ENCODE results near the gene KRTAP10-3. TPM values are rescaled to one million over a fixed set of nuclear protein-coding genes. Genes with fewer than 3 reads are reported as not detected.

KRTAP10-3 gene
- total RNA-seq, 1 donor from 2014 or later = not detected

DNA sequence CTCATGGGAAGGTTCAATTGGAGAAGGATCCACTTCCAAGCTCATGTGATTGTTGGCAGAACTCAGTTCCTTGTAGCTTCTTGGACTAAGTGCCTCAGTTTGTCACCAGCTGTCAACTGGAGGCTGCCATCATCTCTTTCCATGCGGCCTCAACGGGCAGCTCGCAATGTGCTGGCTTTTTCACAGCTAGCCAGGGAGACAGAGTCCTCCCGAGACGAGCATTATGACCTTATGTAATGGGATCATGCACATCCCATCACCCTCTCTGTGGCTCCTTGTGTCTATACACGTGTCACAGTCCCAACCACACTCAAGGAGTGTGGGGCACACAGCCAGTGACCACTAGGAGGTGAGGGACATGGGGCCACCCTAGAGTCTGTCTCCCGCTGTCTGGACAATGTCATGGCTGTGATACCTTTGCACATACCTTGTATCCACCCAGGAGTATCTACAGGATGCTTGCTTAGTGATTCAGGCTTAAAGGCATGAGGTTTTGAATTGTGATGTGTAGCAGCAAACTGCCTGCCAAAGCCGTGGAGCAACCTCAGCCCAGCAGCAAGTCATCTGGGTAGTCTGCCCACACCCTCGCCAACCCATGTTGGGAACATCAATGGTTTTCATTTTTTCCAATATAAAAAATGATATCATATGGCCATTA lies 37.6 kb upstream of the KRTAP10-3 start:
- H3K4me1 Mint-ChIP-seq (ENCODE audit: low read depth) = peaks cover 6% of the 10 kb centered on the region
- no peak overlapping the region for H3K4me3 Mint-ChIP-seq (ENCODE audit: unreplicated experiment)
- no peak for DNase-seq (ENCODE audit: low spot score)
- H3K27me3 Mint-ChIP-seq (ENCODE audit: low read depth) = peaks cover 68% of the 10 kb centered on the region
- no peak overlapping the region for H3K27ac Mint-ChIP-seq (ENCODE audit: unreplicated experiment)
- peaks cover 10% of the 10 kb centered on the region for H3K9me3 Mint-ChIP-seq (ENCODE audit: low read depth)
- H3K36me3 Mint-ChIP-seq (ENCODE audit: low read depth) = peaks cover 3% of the 10 kb centered on the region
- TF ChIP-seq, protein P1, sequence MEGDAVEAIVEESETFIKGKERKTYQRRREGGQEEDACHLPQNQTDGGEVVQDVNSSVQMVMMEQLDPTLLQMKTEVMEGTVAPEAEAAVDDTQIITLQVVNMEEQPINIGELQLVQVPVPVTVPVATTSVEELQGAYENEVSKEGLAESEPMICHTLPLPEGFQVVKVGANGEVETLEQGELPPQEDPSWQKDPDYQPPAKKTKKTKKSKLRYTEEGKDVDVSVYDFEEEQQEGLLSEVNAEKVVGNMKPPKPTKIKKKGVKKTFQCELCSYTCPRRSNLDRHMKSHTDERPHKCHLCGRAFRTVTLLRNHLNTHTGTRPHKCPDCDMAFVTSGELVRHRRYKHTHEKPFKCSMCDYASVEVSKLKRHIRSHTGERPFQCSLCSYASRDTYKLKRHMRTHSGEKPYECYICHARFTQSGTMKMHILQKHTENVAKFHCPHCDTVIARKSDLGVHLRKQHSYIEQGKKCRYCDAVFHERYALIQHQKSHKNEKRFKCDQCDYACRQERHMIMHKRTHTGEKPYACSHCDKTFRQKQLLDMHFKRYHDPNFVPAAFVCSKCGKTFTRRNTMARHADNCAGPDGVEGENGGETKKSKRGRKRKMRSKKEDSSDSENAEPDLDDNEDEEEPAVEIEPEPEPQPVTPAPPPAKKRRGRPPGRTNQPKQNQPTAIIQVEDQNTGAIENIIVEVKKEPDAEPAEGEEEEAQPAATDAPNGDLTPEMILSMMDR (IDR thresholded peaks at IDR 0.05) = no peak

DNA sequence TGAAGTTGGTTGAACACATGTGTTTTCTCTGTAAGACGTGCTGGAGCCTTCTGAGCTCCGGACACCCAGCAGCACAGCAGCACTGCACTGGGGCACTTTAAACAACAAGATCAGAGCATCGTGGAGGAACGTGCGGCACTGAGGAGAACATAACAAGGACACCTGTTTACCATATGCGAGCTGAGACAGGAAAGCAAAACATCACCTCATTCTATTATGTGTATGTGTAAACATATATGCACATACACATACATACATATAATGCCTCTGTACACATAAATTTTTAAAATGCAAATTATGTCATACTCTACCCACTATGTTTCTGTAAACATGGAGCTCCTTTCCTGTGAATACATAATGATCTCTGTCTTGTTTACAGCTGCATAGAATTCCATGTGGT lies 36.9 kb upstream of the KRTAP10-3 start:
- Mint-ChIP-seq H3K27ac (ENCODE audit: unreplicated experiment) (no peak overlapping the region), H3K4me3 (ENCODE audit: unreplicated experiment) (no peak overlapping the region), H3K27me3 (ENCODE audit: low read depth) (peaks cover 63% of the 10 kb centered on the region)

GRCh38 chr21:44594406-44594916 lies 35.9 kb upstream of the KRTAP10-3 start:
- peaks cover 62% of the 10 kb centered on the region for H3K27me3 Mint-ChIP-seq (ENCODE audit: low read depth)
- H3K27ac Mint-ChIP-seq (ENCODE audit: unreplicated experiment) = no peak overlapping the region
- peaks cover 3% of the 10 kb centered on the region for H3K36me3 Mint-ChIP-seq (ENCODE audit: low read depth)
- peaks cover 10% of the 10 kb centered on the region for H3K9me3 Mint-ChIP-seq (ENCODE audit: low read depth)
- peaks cover 6% of the 10 kb centered on the region for H3K4me1 Mint-ChIP-seq (ENCODE audit: low read depth)
- no peak overlapping the region for H3K4me3 Mint-ChIP-seq (ENCODE audit: unreplicated experiment)
- TF ChIP-seq, protein P1 (IDR thresholded peaks at IDR 0.05) = no peak
- no peak for DNase-seq (ENCODE audit: low spot score)

More for the DNA sequence above, 36.9 kb upstream of the KRTAP10-3 start:
- Mint-ChIP-seq H3K36me3 (ENCODE audit: low read depth) (peaks cover 3% of the 10 kb centered on the region), H3K9me3 (ENCODE audit: low read depth) (peaks cover 10% of the 10 kb centered on the region), H3K4me1 (ENCODE audit: low read depth) (peaks cover 6% of the 10 kb centered on the region)
- TF ChIP-seq, protein P1 (IDR thresholded peaks at IDR 0.05) = no peak
- DNase-seq (ENCODE audit: low spot score) = no peak

DNA sequence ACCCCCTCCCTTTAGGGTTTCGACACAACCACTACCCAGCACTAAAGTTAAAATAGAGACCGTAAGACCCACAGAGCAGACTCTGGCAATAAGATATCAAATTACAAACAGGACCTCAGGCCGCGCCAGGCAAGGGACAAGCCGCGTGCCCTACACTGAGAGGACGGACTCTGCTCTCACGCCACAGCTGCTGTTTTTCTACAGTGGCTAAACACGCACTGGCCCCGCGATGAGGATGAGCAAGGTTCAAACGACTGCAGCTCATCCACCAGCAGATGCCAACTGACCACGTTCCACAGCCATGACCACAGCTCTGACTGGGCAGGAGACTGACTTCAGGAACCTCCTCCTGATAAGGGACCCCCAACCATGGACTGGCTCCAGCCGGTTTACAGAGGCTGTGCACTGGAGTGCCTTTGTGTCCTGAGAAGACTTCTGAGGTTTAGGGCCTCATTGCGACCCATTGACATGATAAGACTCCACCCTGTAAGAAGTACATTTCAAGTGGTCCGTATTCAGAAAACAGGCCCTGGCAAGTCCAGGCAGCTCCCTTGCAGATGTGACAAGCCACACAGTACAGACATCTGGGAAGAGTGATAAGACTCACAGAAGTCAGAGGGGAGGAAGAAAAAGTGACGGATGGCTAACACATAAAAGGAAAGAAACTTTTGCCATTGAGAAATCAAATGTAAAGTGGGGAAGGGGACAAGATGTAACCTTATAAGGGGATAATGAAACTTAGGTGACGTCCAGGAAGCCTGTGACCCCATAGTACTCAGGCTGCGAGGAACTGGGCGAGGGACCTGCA lies 35.2 kb upstream of the KRTAP10-3 start:
- TF ChIP-seq, protein P1 (IDR thresholded peaks at IDR 0.05) = no peak
- Mint-ChIP-seq H3K27me3 (ENCODE audit: low read depth) (peaks cover 64% of the 10 kb centered on the region), H3K27ac (ENCODE audit: unreplicated experiment) (no peak overlapping the region), H3K4me3 (ENCODE audit: unreplicated experiment) (no peak overlapping the region), H3K9me3 (ENCODE audit: low read depth) (peaks cover 10% of the 10 kb centered on the region), H3K4me1 (ENCODE audit: low read depth) (peaks cover 6% of the 10 kb centered on the region), H3K36me3 (ENCODE audit: low read depth) (peaks cover 2% of the 10 kb centered on the region)
- no peak for DNase-seq (ENCODE audit: low spot score)
